SKM-1 treated with dmso at 0.1 percent for 144 hours (cell line): ENCODE measurements around the gene MAK.
A peak's percentile ranks its signal among the peaks of the same experiment; 100 is the strongest.
"Not testable (repeated sequence)": the region's sequence is repeated elsewhere in the genome, so short reads cannot be mapped to it uniquely, and the experiment has no call there.

ENCODE experiments used
- DNase-seq: peaks from one replicate; lab custom pipeline; 2025; ENCODE audit not compliant: unreplicated experiment; lab: John Stamatoyannopoulos, UW

The MAK gene

GRCh38 chr6:10792101-10792500 lies 46.2 kb downstream of the MAK start:
- no peak for DNase-seq

- DNase-seq: no peak
Observed at GRCh38 chr6:10791673-10792072, 46.7 kb downstream of the MAK start.

- DNase-seq: no peak
Observed at GRCh38 chr6:10779076-10779475, 59.3 kb downstream of the MAK start.

GRCh38 chr6:10778230-10778629 lies 60.1 kb downstream of the MAK start:
- no peak for DNase-seq

- DNase-seq: no peak
Observed at GRCh38 chr6:10771371-10771894, 66.9 kb downstream of the MAK start.

- no peak for DNase-seq
Observed at GRCh38 chr6:10769419-10769818, 68.9 kb downstream of the MAK start.

- no peak for DNase-seq
Observed at GRCh38 chr6:10763006-10763405, 75.3 kb downstream of the MAK start.

- no peak for DNase-seq
Observed at GRCh38 chr6:10759884-10760329, 78.4 kb downstream of the MAK start.

GRCh38 chr6:10759312-10759839 lies 79.0 kb downstream of the MAK start:
- peak; percentile 21 for DNase-seq

GRCh38 chr6:10756085-10756484 lies 82.3 kb downstream of the MAK start:
- DNase-seq: no peak

- not testable (repeated sequence) for DNase-seq
Observed at GRCh38 chr6:10751757-10752156, 86.6 kb downstream of the MAK start.

GRCh38 chr6:10750568-10750967 lies 87.8 kb downstream of the MAK start:
- DNase-seq: not testable (repeated sequence)

- DNase-seq: no peak
Observed at GRCh38 chr6:10749734-10750133, 88.6 kb downstream of the MAK start.

GRCh38 chr6:10747251-10747972 lies 90.9 kb downstream of the MAK start, which contains the start of gene TMEM14B:
TSS of gene TMEM14B (plus strand) at chr6:10747805. CDS start at chr6:10749246, 1,441 bp downstream.
- peak; percentile 95 for DNase-seq

- DNase-seq: no peak
Observed at GRCh38 chr6:10746915-10747250, 91.5 kb downstream of the MAK start.

GRCh38 chr6:10745116-10745515 lies 93.2 kb downstream of the MAK start:
- DNase-seq: no peak

- no peak for DNase-seq
Observed at GRCh38 chr6:10743515-10743914, 94.8 kb downstream of the MAK start.

- DNase-seq: no peak
Observed at GRCh38 chr6:10742251-10742650, 96.1 kb downstream of the MAK start.

- not testable (repeated sequence) for DNase-seq
Observed at GRCh38 chr6:10741643-10742042, 96.7 kb downstream of the MAK start.

- no peak for DNase-seq
Observed at GRCh38 chr6:10740061-10740460, 98.3 kb downstream of the MAK start.

- no peak for DNase-seq
Observed at GRCh38 chr6:10736731-10737130, 101.6 kb downstream of the MAK start.

- no peak for DNase-seq
Observed at GRCh38 chr6:10733863-10734262, 104.5 kb downstream of the MAK start.
